Smooth muscle cell (in vitro differentiated cells): ENCODE measurements around the gene ACSF3. TPM values are rescaled to one million over a fixed set of nuclear protein-coding genes. Genes with fewer than 3 reads are reported as not detected.

Experiments
- DNase-seq: peaks from one replicate; lab custom pipeline; 2025; ENCODE audit not compliant: unreplicated experiment; lab: John Stamatoyannopoulos, UW
- H2AFZ ChIP-seq: fragments of 200-600 bp; sonication (generic); 2 replicates; pipeline ENCODE4 v1.6.0; 2016; ENCODE audit warnings: antibody characterized with exemption, low read depth, mild to moderate bottlenecking
- H3F3A ChIP-seq: fragments of 200-600 bp; sonication (generic); 2 replicates; pipeline ENCODE4 v1.6.0; 2017; ENCODE audit warnings: antibody characterized with exemption, low read depth
- H3K27ac ChIP-seq: fragments of 200-600 bp; sonication (generic); 2 replicates; pipeline ENCODE4 v1.5.1; 2016; ENCODE audit warnings: low read depth, mild to moderate bottlenecking
- H3K27me3 ChIP-seq: fragments of 200-600 bp; sonication (generic); 2 replicates; pipeline ENCODE4 v1.6.1; 2016; ENCODE audit warnings: low read depth, mild to moderate bottlenecking
- H3K36me3 ChIP-seq: fragments of 200-600 bp; sonication (generic); 2 replicates; pipeline ENCODE4 v1.5.1; 2016; ENCODE audit warnings: low read depth
- H3K4me1 ChIP-seq: fragments of 200-600 bp; sonication (generic); 2 replicates; pipeline ENCODE4 v1.5.1; 2016; ENCODE audit warnings: low read depth
- H3K4me2 ChIP-seq: fragments of 200-600 bp; sonication (generic); 2 replicates; pipeline ENCODE4 v1.6.0; 2016; ENCODE audit warnings: mild to moderate bottlenecking
- H3K4me3 ChIP-seq: fragments of 200-600 bp; sonication (generic); 2 replicates; pipeline ENCODE4 v1.5.1; 2016; ENCODE audit warnings: mild to moderate bottlenecking
- H3K79me2 ChIP-seq: fragments of 200-600 bp; sonication (generic); 2 replicates; pipeline ENCODE4 v1.6.0; 2016; ENCODE audit warnings: low read depth, mild to moderate bottlenecking
- H3K9ac ChIP-seq: fragments of 200-600 bp; sonication (generic); 2 replicates; pipeline ENCODE4 v1.6.0; 2016; ENCODE audit warnings: low read depth
- H3K9me3 ChIP-seq: fragments of 200-600 bp; sonication (generic); replicated peaks from 2 replicates; pipeline ENCODE4 v1.5.1; 2016; ENCODE audit warnings: low read depth
- H4K20me1 ChIP-seq: fragments of 200-600 bp; sonication (generic); 2 replicates; pipeline ENCODE4 v1.6.0; 2016; ENCODE audit warnings: low read depth
- CTCF ChIP-seq: fragments of 200-600 bp; sonication (generic); IDR thresholded peaks from 2 replicates; pipeline ENCODE4 v1.5.1; 2017; ENCODE audit warnings: borderline replicate concordance, mild to moderate bottlenecking, antibody characterized with exemption; ENCODE audit not compliant: insufficient read depth, poor library complexity, severe bottlenecking
- WGBS: methylation state at CpG from one replicate; pipeline ENCODE4 v1.1.7; 2016; ENCODE audit warnings: low lambda C conversion rate; 5-methylcytosine and 5-hydroxymethylcytosine counted together
- polyA plus RNA-seq: library from polyadenylated mRNA; unstranded; fragments of >200 nt; fragmentation: Nextera tagmentation; extraction: Ambion mirVana; gene quantifications from 2 replicates; pipeline ENCODE4 v1.2.1, GENCODE V29; 2016
- total RNA-seq: library from RNA; depleted of rRNA; stranded (reverse); fragments of >200 nt; gene quantifications from 2 replicates; pipeline ENCODE4 v1.2.3, GENCODE V29; 2014

Gene ACSF3
- total and polyA plus RNA-seq, 2 experiments from 2014 or later = 13.6 to 15.1 TPM

GRCh38 chr16:89104303-89104702 lies 10.7 kb downstream of the ACSF3 start:
- no peak for TF ChIP-seq CTCF
- Histone ChIP-seq H3K9ac (no peak overlapping the region), H3K4me1 (no peaks in the 10 kb centered on the region), H3F3A (no peaks in the 10 kb centered on the region), H3K9me3 (no peaks in the 10 kb centered on the region), H4K20me1 (peaks cover 13% of the 10 kb centered on the region), H2AFZ (no peak overlapping the region), H3K79me2 (no peaks in the 10 kb centered on the region), H3K27me3 (no peaks in the 10 kb centered on the region), H3K4me2 (no peak overlapping the region), H3K36me3 (no peaks in the 10 kb centered on the region), H3K27ac (no peak overlapping the region), H3K4me3 (no peak overlapping the region)
- DNase-seq = no peak
- WGBS = 86% methylated on average over 10 of the region's 10 CpGs

- no peak overlapping the region for H3K9ac ChIP-seq
- no peaks in the 10 kb centered on the region for H3K27me3 ChIP-seq
- no peaks in the 10 kb centered on the region for H3K79me2 ChIP-seq
- no peaks in the 10 kb centered on the region for H3K9me3 ChIP-seq
- H3K4me3 ChIP-seq = no peak overlapping the region
- peaks cover 5% of the 10 kb centered on the region for H4K20me1 ChIP-seq
- H3K27ac ChIP-seq = no peak overlapping the region
- no peak overlapping the region for H3K4me2 ChIP-seq
- no peaks in the 10 kb centered on the region for H3K4me1 ChIP-seq
- H3K36me3 ChIP-seq = no peaks in the 10 kb centered on the region
- H3F3A ChIP-seq = no peaks in the 10 kb centered on the region
- TF ChIP-seq CTCF = no peak
- no peak overlapping the region for H2AFZ ChIP-seq
- no peak for DNase-seq
- WGBS = 92% methylated on average over 23 of the region's 23 CpGs
Measured at GRCh38 chr16:89104930-89105571, 11.4 kb downstream of the ACSF3 start.

GRCh38 chr16:89105599-89106151 lies 12.0 kb downstream of the ACSF3 start:
- Histone ChIP-seq H4K20me1 (peaks cover 6% of the 10 kb centered on the region), H3K27ac (no peak overlapping the region), H3K4me2 (no peak overlapping the region), H3K79me2 (no peaks in the 10 kb centered on the region), H2AFZ (no peak overlapping the region), H3K27me3 (no peaks in the 10 kb centered on the region), H3K4me3 (no peak overlapping the region), H3K9me3 (no peaks in the 10 kb centered on the region), H3K9ac (no peak overlapping the region), H3K36me3 (no peaks in the 10 kb centered on the region), H3K4me1 (no peaks in the 10 kb centered on the region), H3F3A (no peaks in the 10 kb centered on the region)
- no peak for DNase-seq
- 95% methylated on average over 16 of the region's 16 CpGs for WGBS
- no peak for TF ChIP-seq CTCF

GRCh38 chr16:89106533-89107202 lies 13.0 kb downstream of the ACSF3 start:
- no peak for DNase-seq
- no peak for TF ChIP-seq CTCF
- H3K27ac ChIP-seq = no peak overlapping the region
- H3K9me3 ChIP-seq = no peaks in the 10 kb centered on the region
- no peak overlapping the region for H2AFZ ChIP-seq
- no peaks in the 10 kb centered on the region for H3K36me3 ChIP-seq
- no peak overlapping the region for H3K9ac ChIP-seq
- H3K4me2 ChIP-seq = no peak overlapping the region
- no peaks in the 10 kb centered on the region for H3K79me2 ChIP-seq
- H3F3A ChIP-seq = no peaks in the 10 kb centered on the region
- H3K27me3 ChIP-seq = no peaks in the 10 kb centered on the region
- H4K20me1 ChIP-seq = peaks cover 12% of the 10 kb centered on the region
- H3K4me3 ChIP-seq = no peak overlapping the region
- no peaks in the 10 kb centered on the region for H3K4me1 ChIP-seq
- WGBS = 84% methylated on average over 14 of the region's 15 CpGs
